ENCODE measurements around the gene ABCC3.
A peak's percentile ranks its signal among the peaks of the same experiment; 100 is the strongest.

The ABCC3 gene, protein sequence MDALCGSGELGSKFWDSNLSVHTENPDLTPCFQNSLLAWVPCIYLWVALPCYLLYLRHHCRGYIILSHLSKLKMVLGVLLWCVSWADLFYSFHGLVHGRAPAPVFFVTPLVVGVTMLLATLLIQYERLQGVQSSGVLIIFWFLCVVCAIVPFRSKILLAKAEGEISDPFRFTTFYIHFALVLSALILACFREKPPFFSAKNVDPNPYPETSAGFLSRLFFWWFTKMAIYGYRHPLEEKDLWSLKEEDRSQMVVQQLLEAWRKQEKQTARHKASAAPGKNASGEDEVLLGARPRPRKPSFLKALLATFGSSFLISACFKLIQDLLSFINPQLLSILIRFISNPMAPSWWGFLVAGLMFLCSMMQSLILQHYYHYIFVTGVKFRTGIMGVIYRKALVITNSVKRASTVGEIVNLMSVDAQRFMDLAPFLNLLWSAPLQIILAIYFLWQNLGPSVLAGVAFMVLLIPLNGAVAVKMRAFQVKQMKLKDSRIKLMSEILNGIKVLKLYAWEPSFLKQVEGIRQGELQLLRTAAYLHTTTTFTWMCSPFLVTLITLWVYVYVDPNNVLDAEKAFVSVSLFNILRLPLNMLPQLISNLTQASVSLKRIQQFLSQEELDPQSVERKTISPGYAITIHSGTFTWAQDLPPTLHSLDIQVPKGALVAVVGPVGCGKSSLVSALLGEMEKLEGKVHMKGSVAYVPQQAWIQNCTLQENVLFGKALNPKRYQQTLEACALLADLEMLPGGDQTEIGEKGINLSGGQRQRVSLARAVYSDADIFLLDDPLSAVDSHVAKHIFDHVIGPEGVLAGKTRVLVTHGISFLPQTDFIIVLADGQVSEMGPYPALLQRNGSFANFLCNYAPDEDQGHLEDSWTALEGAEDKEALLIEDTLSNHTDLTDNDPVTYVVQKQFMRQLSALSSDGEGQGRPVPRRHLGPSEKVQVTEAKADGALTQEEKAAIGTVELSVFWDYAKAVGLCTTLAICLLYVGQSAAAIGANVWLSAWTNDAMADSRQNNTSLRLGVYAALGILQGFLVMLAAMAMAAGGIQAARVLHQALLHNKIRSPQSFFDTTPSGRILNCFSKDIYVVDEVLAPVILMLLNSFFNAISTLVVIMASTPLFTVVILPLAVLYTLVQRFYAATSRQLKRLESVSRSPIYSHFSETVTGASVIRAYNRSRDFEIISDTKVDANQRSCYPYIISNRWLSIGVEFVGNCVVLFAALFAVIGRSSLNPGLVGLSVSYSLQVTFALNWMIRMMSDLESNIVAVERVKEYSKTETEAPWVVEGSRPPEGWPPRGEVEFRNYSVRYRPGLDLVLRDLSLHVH (N-terminal part only)

DNA sequence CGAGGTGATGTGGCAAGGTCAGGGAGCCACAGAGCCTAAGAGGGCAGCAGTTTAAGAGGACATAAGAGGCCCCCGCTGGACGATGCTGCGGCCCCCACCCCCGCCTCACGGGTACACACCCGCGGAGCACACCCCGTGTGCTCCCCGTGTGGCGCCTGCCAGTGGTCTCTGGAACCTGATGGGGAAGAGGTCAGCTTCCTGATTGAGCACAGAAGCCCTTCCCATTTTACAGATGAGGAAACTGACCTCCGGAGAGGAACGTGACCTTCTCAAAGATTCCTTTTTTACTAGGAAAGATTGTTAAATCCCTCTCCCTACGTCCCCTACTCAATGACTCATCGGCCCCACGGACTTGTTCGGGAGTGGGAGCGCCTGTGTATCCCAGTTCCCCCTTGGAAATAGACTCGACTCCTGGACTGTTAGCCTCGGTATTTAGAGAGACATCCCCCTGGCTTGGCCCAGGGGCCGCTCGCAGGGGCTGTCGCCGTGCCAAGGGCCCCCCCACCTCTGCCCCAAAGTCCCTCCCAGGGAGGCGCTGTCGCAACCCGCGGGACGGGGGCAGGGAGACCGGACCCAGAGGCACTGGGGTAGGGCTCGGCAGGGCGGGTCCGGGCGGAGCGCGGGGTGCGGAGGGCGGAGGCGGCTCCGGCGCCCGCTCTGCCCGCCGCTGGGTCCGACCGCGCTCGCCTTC, at the start of gene ABCC3:
Gene ABCC3, plus strand, starts transcription at position 658 of the 691 bp plus-strand sequence. CDS start 56 bp downstream, outside the sequence.
- Histone ChIP-seq H3K9me3 (ENCODE audit: control insufficient read depth, insufficient read depth, low read length) (no peaks in the 10 kb centered on the region), H3K4me1 (ENCODE audit: control insufficient read depth, insufficient read depth, low read length) (0 out of 2 replicates have a peak, but pooled peaks cover 2% of the 10 kb centered on the region), H3K27ac (ENCODE audit: low read length) (no peak within 1 kb of the TSS), H3K36me3 (ENCODE audit: control insufficient read depth, insufficient read depth, low read length) (no peaks in the 10 kb centered on the region), H3K4me3 (ENCODE audit: low read length) (peak within 1 kb of the TSS; percentile 51; the same call in 1 of the 2 replicates), H3K27me3 (ENCODE audit: control insufficient read depth, insufficient read depth, low read length) (peaks cover 26% of the 10 kb centered on the region)
- WGBS (ENCODE audit: insufficient coverage, insufficient read length), result no CpG with 5 or more reads among the region's 48 CpGs
- DNase-seq (ENCODE audit: low read depth, low spot score), result no peak

- Histone ChIP-seq H3K9me3 (ENCODE audit: control insufficient read depth, insufficient read depth, low read length) (no peaks in the 10 kb centered on the region), H3K4me1 (ENCODE audit: control insufficient read depth, insufficient read depth, low read length) (0 out of 2 replicates have a peak, but pooled peaks cover 1% of the 10 kb centered on the region), H3K27ac (ENCODE audit: low read length) (no peak overlapping the region), H3K36me3 (ENCODE audit: control insufficient read depth, insufficient read depth, low read length) (no peaks in the 10 kb centered on the region), H3K27me3 (ENCODE audit: control insufficient read depth, insufficient read depth, low read length) (no peaks in the 10 kb centered on the region), H3K4me3 (ENCODE audit: low read length) (no peak overlapping the region)
- DNase-seq (ENCODE audit: low read depth, low spot score), result no peak
- no CpG with 5 or more reads among the region's 4 CpGs for WGBS (ENCODE audit: insufficient coverage, insufficient read length)
Measured at GRCh38 chr17:50585346-50585745, 49.3 kb upstream of the ABCC3 start.

DNA sequence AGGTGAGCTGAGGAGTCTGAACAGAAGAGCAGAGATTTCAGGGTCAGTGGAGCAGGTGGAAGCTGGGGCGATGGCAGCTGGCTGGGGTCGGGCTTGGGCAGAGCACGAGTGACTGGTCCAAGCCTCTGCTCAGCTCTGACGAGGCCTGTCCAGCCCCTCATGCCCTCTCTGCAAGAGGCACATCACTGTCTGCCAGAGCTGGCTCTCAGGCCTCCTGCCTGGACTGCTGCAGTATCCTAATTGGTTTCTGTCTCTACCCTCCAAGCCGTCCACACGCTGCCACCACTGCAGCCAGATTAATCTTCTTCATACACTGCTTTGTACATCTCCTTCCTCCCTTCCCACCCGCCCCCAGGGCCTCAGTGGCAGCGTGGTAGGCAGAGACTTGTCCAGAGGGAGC, 48.8 kb upstream of the ABCC3 start:
- H3K27ac ChIP-seq (ENCODE audit: low read length), result no peak overlapping the region
- H3K4me3 ChIP-seq (ENCODE audit: low read length), result no peak overlapping the region
- H3K27me3 ChIP-seq (ENCODE audit: control insufficient read depth, insufficient read depth, low read length), result no peaks in the 10 kb centered on the region
- no peaks in the 10 kb centered on the region for H3K9me3 ChIP-seq (ENCODE audit: control insufficient read depth, insufficient read depth, low read length)
- DNase-seq (ENCODE audit: low read depth, low spot score), result no peak
- WGBS (ENCODE audit: insufficient coverage, insufficient read length), result no CpG with 5 or more reads among the region's 8 CpGs
- 0 out of 2 replicates have a peak, but pooled peaks cover 1% of the 10 kb centered on the region for H3K4me1 ChIP-seq (ENCODE audit: control insufficient read depth, insufficient read depth, low read length)
- H3K36me3 ChIP-seq (ENCODE audit: control insufficient read depth, insufficient read depth, low read length), result no peaks in the 10 kb centered on the region

GRCh38 chr17:50586421-50587247, 48.0 kb upstream of the ABCC3 start:
- Histone ChIP-seq H3K27ac (ENCODE audit: low read length) (no peak overlapping the region), H3K9me3 (ENCODE audit: control insufficient read depth, insufficient read depth, low read length) (no peaks in the 10 kb centered on the region), H3K4me3 (ENCODE audit: low read length) (no peak overlapping the region), H3K36me3 (ENCODE audit: control insufficient read depth, insufficient read depth, low read length) (no peaks in the 10 kb centered on the region), H3K4me1 (ENCODE audit: control insufficient read depth, insufficient read depth, low read length) (0 out of 2 replicates have a peak, but pooled peaks cover 1% of the 10 kb centered on the region), H3K27me3 (ENCODE audit: control insufficient read depth, insufficient read depth, low read length) (no peaks in the 10 kb centered on the region)
- no peak for DNase-seq (ENCODE audit: low read depth, low spot score)
- no CpG with 5 or more reads among the region's 9 CpGs for WGBS (ENCODE audit: insufficient coverage, insufficient read length)

DNA sequence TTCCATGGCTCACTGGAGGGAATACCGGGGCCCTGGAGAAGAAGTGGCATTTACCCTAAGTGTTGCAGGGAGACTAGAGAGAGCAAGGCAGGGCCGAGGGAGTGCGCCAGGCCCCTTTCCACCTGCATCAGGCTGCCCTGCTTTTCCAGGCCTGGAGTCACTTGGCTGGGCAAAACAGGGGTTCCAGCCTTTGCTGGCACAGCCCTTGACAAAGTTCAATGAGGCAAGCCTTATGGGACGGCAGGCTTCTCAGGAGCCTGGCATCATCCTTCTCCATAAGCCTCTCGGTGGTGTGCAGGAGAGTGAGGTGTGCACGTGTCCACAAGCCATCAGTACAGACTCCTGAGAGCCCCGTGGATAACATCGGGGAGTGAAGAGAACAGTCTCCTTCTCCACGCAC, 47.1 kb upstream of the ABCC3 start:
- 0 out of 2 replicates have a peak, but pooled peaks cover 1% of the 10 kb centered on the region for H3K4me1 ChIP-seq (ENCODE audit: control insufficient read depth, insufficient read depth, low read length)

GRCh38 chr17:50588391-50589049, 46.2 kb upstream of the ABCC3 start:
- no peak overlapping the region for H3K4me3 ChIP-seq (ENCODE audit: low read length)
- H3K27ac ChIP-seq (ENCODE audit: low read length), result no peak overlapping the region
- WGBS (ENCODE audit: insufficient coverage, insufficient read length), result no CpG with 5 or more reads among the region's 18 CpGs
- H3K4me1 ChIP-seq (ENCODE audit: control insufficient read depth, insufficient read depth, low read length), result 0 out of 2 replicates have a peak, but pooled peaks cover 2% of the 10 kb centered on the region
- H3K27me3 ChIP-seq (ENCODE audit: control insufficient read depth, insufficient read depth, low read length), result no peaks in the 10 kb centered on the region
- no peaks in the 10 kb centered on the region for H3K36me3 ChIP-seq (ENCODE audit: control insufficient read depth, insufficient read depth, low read length)
- H3K9me3 ChIP-seq (ENCODE audit: control insufficient read depth, insufficient read depth, low read length), result no peaks in the 10 kb centered on the region
- DNase-seq (ENCODE audit: low read depth, low spot score), result no peak

More for the DNA sequence above, 47.1 kb upstream of the ABCC3 start:
- Histone ChIP-seq H3K9me3 (ENCODE audit: control insufficient read depth, insufficient read depth, low read length) (no peaks in the 10 kb centered on the region), H3K27ac (ENCODE audit: low read length) (no peak overlapping the region), H3K27me3 (ENCODE audit: control insufficient read depth, insufficient read depth, low read length) (no peaks in the 10 kb centered on the region), H3K36me3 (ENCODE audit: control insufficient read depth, insufficient read depth, low read length) (no peaks in the 10 kb centered on the region), H3K4me3 (ENCODE audit: low read length) (no peak overlapping the region)
- no peak for DNase-seq (ENCODE audit: low read depth, low spot score)
- WGBS (ENCODE audit: insufficient coverage, insufficient read length), result no CpG with 5 or more reads among the region's 9 CpGs

DNA sequence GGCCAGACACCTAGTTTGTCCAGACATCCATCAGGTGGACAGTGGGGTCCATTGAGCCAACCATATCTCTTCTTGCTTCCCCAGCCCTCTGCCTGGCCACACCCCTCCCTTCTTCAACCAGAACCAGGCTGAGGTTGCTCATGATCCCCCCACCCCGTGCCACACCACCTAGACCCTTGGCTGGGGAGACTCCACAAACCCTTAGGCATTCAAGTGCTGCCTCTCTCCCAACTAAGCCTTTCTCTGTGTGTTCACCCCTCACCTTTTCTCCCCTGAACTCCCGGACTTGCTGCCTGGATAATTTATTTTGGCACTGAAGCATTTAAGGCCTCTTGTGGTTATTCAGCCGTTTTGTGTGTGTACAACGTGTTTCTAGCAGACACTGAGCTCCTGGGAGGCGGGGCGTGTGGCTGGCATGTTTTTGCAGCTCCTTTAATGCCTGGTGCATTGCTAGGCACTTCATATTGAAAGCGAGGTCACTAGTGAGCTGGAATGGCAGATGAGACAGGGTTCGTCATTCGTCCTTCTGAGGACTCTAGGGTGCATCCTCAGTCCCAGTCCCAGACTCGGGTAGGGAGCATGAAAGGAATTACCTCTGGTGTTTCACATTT, 45.5 kb upstream of the ABCC3 start:
- H3K4me1 ChIP-seq (ENCODE audit: control insufficient read depth, insufficient read depth, low read length), result 0 out of 2 replicates have a peak, but pooled peaks cover 2% of the 10 kb centered on the region
- H3K9me3 ChIP-seq (ENCODE audit: control insufficient read depth, insufficient read depth, low read length), result no peaks in the 10 kb centered on the region
- no peak for DNase-seq (ENCODE audit: low read depth, low spot score)
- no peak overlapping the region for H3K4me3 ChIP-seq (ENCODE audit: low read length)
- no peaks in the 10 kb centered on the region for H3K36me3 ChIP-seq (ENCODE audit: control insufficient read depth, insufficient read depth, low read length)
- no peak overlapping the region for H3K27ac ChIP-seq (ENCODE audit: low read length)
- no peaks in the 10 kb centered on the region for H3K27me3 ChIP-seq (ENCODE audit: control insufficient read depth, insufficient read depth, low read length)
- WGBS (ENCODE audit: insufficient coverage, insufficient read length), result no CpG with 5 or more reads among the region's 10 CpGs

GRCh38 chr17:50590946-50591737, 43.5 kb upstream of the ABCC3 start:
- H3K27ac ChIP-seq (ENCODE audit: low read length), result no peak overlapping the region
- no peaks in the 10 kb centered on the region for H3K36me3 ChIP-seq (ENCODE audit: control insufficient read depth, insufficient read depth, low read length)
- no CpG with 5 or more reads among the region's 24 CpGs for WGBS (ENCODE audit: insufficient coverage, insufficient read length)

More at GRCh38 chr17:50590946-50591737, 43.5 kb upstream of the ABCC3 start:
- no peaks in the 10 kb centered on the region for H3K9me3 ChIP-seq (ENCODE audit: control insufficient read depth, insufficient read depth, low read length)
- H3K4me1 ChIP-seq (ENCODE audit: control insufficient read depth, insufficient read depth, low read length), result 0 out of 2 replicates have a peak, but pooled peaks cover 2% of the 10 kb centered on the region
- no peaks in the 10 kb centered on the region for H3K27me3 ChIP-seq (ENCODE audit: control insufficient read depth, insufficient read depth, low read length)
- no peak overlapping the region for H3K4me3 ChIP-seq (ENCODE audit: low read length)
- no peak for DNase-seq (ENCODE audit: low read depth, low spot score)

All from iPS DF 6.9 (cell line).